ENCODE results near the gene LRP5.

LRP5 gene

DNA sequence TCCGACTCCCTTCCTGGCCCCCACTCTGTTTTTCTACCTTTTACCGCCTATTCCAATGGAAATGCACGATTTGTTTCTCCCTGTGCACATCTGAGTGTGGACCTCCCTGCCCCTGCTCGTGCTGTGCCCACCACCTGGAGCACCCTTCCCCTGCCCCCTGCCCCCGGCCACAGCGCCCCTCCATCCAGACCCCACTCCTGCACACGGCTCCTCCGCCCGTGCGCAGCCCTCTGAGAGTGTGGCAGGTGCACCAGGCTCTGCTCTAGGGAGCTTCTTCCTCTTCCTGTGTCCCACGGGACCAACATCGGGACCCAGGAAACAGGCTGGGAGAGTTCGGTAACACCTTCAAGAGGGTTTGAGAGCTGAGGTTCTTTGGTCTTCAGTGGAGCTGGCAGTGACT, 62.9 kb downstream of the LRP5 start:
- no peak for TF ChIP-seq EZH2phosphoT487 (conservative IDR thresholded peaks at IDR 0.05; ENCODE audit: low read length)
- TF ChIP-seq, protein P1, sequence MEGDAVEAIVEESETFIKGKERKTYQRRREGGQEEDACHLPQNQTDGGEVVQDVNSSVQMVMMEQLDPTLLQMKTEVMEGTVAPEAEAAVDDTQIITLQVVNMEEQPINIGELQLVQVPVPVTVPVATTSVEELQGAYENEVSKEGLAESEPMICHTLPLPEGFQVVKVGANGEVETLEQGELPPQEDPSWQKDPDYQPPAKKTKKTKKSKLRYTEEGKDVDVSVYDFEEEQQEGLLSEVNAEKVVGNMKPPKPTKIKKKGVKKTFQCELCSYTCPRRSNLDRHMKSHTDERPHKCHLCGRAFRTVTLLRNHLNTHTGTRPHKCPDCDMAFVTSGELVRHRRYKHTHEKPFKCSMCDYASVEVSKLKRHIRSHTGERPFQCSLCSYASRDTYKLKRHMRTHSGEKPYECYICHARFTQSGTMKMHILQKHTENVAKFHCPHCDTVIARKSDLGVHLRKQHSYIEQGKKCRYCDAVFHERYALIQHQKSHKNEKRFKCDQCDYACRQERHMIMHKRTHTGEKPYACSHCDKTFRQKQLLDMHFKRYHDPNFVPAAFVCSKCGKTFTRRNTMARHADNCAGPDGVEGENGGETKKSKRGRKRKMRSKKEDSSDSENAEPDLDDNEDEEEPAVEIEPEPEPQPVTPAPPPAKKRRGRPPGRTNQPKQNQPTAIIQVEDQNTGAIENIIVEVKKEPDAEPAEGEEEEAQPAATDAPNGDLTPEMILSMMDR (IDR thresholded peaks at IDR 0.05; ENCODE audit: insufficient read depth, low read length, poor library complexity, severe bottlenecking), result no peak
- H3K36me3 ChIP-seq (ENCODE audit: low read length), result no peaks in the 10 kb centered on the region
- H3K4me3 ChIP-seq (ENCODE audit: insufficient read depth, low read length, poor library complexity, severe bottlenecking), result no peak overlapping the region
- no peaks in the 10 kb centered on the region for H3K9me3 ChIP-seq (ENCODE audit: insufficient read depth, low read length)
- H3K4me2 ChIP-seq (ENCODE audit: low read depth, low read length, poor library complexity, severe bottlenecking), result no peak overlapping the region
- no peaks in the 10 kb centered on the region for H4K20me1 ChIP-seq (ENCODE audit: low read depth, low read length)
- no peaks in the 10 kb centered on the region for H3K9me2 ChIP-seq (replicated peaks; ENCODE audit: insufficient read depth, low read length)
- H2AFZ ChIP-seq (ENCODE audit: low read depth, low read length, severe bottlenecking), result no peak overlapping the region
- no peak overlapping the region for H3K9ac ChIP-seq (ENCODE audit: low read length)
- no peaks in the 10 kb centered on the region for H3K79me2 ChIP-seq (ENCODE audit: insufficient read depth, low read length)
- no peaks in the 10 kb centered on the region for H3F3A ChIP-seq (ENCODE audit: insufficient read depth)
- no peaks in the 10 kb centered on the region for H3K27me3 ChIP-seq (ENCODE audit: low read length)
- no peak overlapping the region for H3K27ac ChIP-seq (ENCODE audit: low read depth, low read length)

DNA sequence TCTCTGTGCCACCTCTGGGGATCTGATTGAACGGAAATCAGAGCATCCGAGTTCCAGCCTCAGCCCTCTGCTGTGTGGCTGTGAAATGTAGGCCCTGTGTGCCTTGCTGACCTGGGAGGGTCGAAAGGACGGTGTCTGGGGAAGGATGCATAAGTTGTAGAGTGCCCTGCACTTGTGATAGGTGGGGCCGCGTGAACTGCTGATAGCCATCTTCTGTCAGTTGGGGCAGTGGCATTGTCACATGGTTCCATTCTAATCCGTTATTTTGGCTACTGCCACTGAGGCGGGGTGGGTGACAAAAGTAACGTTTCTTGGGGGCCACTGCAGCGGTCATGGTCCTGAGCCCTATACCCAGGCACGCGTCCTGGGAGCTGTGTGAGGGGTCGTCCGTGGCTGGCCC, 63.4 kb downstream of the LRP5 start:
- Histone ChIP-seq H3K27me3 (ENCODE audit: low read length) (no peaks in the 10 kb centered on the region), H3K9ac (ENCODE audit: low read length) (no peak overlapping the region), H3K9me3 (ENCODE audit: insufficient read depth, low read length) (no peaks in the 10 kb centered on the region), H4K20me1 (ENCODE audit: low read depth, low read length) (no peaks in the 10 kb centered on the region), H3K4me3 (ENCODE audit: insufficient read depth, low read length, poor library complexity, severe bottlenecking) (no peak overlapping the region), H3K4me2 (ENCODE audit: low read depth, low read length, poor library complexity, severe bottlenecking) (no peak overlapping the region), H3K36me3 (ENCODE audit: low read length) (no peaks in the 10 kb centered on the region), H3F3A (ENCODE audit: insufficient read depth) (no peaks in the 10 kb centered on the region), H3K9me2 (replicated peaks; ENCODE audit: insufficient read depth, low read length) (no peaks in the 10 kb centered on the region), H3K27ac (ENCODE audit: low read depth, low read length) (no peak overlapping the region), H3K79me2 (ENCODE audit: insufficient read depth, low read length) (no peaks in the 10 kb centered on the region), H2AFZ (ENCODE audit: low read depth, low read length, severe bottlenecking) (no peak overlapping the region)
- TF ChIP-seq, protein P1 (IDR thresholded peaks at IDR 0.05; ENCODE audit: insufficient read depth, low read length, poor library complexity, severe bottlenecking), result no peak
- TF ChIP-seq EZH2phosphoT487 (conservative IDR thresholded peaks at IDR 0.05; ENCODE audit: low read length), result no peak

- H3K27me3 ChIP-seq (ENCODE audit: low read length), result no peaks in the 10 kb centered on the region
- no peaks in the 10 kb centered on the region for H4K20me1 ChIP-seq (ENCODE audit: low read depth, low read length)
- no peaks in the 10 kb centered on the region for H3K36me3 ChIP-seq (ENCODE audit: low read length)
- no peaks in the 10 kb centered on the region for H3K9me3 ChIP-seq (ENCODE audit: insufficient read depth, low read length)
- H2AFZ ChIP-seq (ENCODE audit: low read depth, low read length, severe bottlenecking), result no peak overlapping the region
- H3K4me3 ChIP-seq (ENCODE audit: insufficient read depth, low read length, poor library complexity, severe bottlenecking), result no peak overlapping the region
- H3K4me2 ChIP-seq (ENCODE audit: low read depth, low read length, poor library complexity, severe bottlenecking), result no peak overlapping the region
- no peaks in the 10 kb centered on the region for H3K79me2 ChIP-seq (ENCODE audit: insufficient read depth, low read length)
- no peak overlapping the region for H3K9ac ChIP-seq (ENCODE audit: low read length)
- H3K27ac ChIP-seq (ENCODE audit: low read depth, low read length), result no peak overlapping the region
- TF ChIP-seq, protein P1 (IDR thresholded peaks at IDR 0.05; ENCODE audit: insufficient read depth, low read length, poor library complexity, severe bottlenecking), result no peak
- no peak for TF ChIP-seq EZH2phosphoT487 (conservative IDR thresholded peaks at IDR 0.05; ENCODE audit: low read length)
- no peaks in the 10 kb centered on the region for H3F3A ChIP-seq (ENCODE audit: insufficient read depth)
- H3K9me2 ChIP-seq (replicated peaks; ENCODE audit: insufficient read depth, low read length), result no peaks in the 10 kb centered on the region
These were observed 65.0 kb downstream of the LRP5 start for GRCh38 chr11:68377389-68377795.
